Fibroblast of villous mesenchyme (primary cell): ENCODE measurements around the gene MIGA2. TPM values are rescaled to one million over a fixed set of nuclear protein-coding genes. Genes with fewer than 3 reads are reported as not detected.

Source experiments
- DNase-seq: peaks from one replicate; pipeline ENCODE4 v3.0.0-alpha.2; 2010; ENCODE audit warnings: low read depth
- H3K4me3 ChIP-seq: 2 replicates; pipeline ENCODE4 v1.5.1; 2011; ENCODE audit warnings: low read depth, mild to moderate bottlenecking, low read length
- total RNA-seq: library from RNA; depleted of rRNA; stranded (reverse); fragments of >200 nt; gene quantifications from 2 replicates; pipeline ENCODE4 v1.2.3, GENCODE V29; 2012
- TF ChIP-seq, protein P1 (sequence below): IDR thresholded peaks from 2 replicates; pipeline ENCODE4 v1.5.1; 2012; ENCODE audit warnings: low read depth, mild to moderate bottlenecking, low read length; ENCODE audit not compliant: insufficient read depth

Gene MIGA2
- total RNA-seq, 1 donor: 22.5 TPM

DNA sequence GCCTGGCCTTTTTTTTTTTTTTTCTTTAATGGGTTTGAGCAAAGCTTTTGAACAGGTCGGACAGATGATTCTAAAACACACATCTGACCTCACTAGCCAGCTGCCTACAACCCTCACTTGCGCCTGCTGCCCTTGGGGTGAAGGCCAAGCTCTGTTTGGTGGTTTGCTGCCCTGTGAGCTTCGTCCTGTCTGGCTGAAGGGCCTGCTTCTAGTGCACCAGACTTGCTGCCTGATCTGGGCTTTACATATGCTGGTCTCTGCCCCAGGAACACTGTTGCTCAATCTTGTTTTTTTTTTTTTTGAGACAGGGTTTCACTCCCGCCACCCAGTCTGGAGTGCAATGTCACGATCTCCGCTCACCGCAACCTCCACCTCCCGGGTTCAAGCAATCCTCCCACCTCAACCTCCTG, 28.1 kb downstream of the MIGA2 start:
- no peak for DNase-seq
- TF ChIP-seq, protein P1, sequence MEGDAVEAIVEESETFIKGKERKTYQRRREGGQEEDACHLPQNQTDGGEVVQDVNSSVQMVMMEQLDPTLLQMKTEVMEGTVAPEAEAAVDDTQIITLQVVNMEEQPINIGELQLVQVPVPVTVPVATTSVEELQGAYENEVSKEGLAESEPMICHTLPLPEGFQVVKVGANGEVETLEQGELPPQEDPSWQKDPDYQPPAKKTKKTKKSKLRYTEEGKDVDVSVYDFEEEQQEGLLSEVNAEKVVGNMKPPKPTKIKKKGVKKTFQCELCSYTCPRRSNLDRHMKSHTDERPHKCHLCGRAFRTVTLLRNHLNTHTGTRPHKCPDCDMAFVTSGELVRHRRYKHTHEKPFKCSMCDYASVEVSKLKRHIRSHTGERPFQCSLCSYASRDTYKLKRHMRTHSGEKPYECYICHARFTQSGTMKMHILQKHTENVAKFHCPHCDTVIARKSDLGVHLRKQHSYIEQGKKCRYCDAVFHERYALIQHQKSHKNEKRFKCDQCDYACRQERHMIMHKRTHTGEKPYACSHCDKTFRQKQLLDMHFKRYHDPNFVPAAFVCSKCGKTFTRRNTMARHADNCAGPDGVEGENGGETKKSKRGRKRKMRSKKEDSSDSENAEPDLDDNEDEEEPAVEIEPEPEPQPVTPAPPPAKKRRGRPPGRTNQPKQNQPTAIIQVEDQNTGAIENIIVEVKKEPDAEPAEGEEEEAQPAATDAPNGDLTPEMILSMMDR: no peak
- H3K4me3 ChIP-seq: no peak overlapping the region

DNA sequence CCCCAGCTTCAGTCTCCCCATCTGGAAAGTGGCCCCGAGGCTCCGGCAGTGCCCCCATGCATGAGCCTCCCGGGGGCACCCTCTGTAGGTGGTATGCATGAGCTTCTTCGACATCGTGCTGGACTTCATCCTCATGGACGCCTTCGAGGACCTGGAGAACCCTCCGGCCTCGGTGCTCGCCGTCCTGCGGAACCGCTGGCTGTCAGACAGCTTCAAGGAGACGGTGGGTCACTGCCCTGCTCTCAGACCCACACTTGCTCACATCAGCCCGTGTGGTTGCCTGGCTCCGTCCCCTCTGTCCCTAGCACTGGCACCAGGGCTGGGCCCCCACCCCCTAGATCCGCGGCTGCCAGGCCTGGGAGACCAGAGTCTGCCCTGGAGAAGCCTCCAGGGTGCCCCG, 31.7 kb downstream of the MIGA2 start:
- DNase-seq: no peak
- no peak overlapping the region for H3K4me3 ChIP-seq
- TF ChIP-seq, protein P1: no peak

DNA sequence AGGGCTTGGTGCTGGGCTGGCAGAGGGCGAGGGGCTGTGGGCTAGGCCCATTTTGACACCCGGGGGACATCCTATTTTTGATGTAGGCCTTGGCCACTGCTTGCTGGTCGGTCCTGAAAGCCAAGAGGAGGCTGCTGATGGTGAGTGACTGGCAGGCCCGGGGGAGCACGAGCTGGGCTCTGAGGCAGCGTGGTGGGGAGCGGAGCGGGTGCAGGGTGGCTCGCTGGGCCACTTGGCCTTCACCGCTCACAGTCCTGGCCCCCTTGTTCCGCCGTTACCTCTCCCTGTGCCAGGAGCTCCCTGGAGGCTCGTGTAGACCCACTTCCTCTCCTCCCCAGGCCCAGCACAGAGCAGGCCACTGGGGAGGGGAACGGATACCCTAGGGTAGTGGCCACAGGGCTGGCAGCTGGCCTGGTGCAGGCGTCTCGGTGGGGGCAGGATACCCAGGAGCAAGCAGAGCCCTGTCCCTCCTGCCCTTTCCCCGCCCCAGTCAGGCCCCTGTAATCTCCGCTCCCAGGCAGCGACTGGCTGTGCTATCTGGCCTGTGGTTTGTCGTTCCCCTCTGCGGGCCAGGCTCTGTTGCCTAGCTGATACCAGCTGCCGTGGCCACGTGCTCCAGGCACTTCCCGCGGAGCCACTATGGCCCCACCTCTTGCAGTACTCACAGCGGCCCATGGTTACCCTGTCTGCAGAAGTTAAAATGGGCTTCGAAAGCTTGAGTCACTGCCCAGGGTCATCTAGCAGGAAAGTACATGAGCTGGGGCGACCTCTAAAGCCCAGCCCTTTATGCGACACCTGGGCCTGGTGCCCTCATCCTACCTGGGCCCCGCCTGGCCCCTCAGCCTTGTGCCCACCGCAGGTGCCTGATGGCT, 32.8 kb downstream of the MIGA2 start:
- peak; percentile 78 for DNase-seq

DNA sequence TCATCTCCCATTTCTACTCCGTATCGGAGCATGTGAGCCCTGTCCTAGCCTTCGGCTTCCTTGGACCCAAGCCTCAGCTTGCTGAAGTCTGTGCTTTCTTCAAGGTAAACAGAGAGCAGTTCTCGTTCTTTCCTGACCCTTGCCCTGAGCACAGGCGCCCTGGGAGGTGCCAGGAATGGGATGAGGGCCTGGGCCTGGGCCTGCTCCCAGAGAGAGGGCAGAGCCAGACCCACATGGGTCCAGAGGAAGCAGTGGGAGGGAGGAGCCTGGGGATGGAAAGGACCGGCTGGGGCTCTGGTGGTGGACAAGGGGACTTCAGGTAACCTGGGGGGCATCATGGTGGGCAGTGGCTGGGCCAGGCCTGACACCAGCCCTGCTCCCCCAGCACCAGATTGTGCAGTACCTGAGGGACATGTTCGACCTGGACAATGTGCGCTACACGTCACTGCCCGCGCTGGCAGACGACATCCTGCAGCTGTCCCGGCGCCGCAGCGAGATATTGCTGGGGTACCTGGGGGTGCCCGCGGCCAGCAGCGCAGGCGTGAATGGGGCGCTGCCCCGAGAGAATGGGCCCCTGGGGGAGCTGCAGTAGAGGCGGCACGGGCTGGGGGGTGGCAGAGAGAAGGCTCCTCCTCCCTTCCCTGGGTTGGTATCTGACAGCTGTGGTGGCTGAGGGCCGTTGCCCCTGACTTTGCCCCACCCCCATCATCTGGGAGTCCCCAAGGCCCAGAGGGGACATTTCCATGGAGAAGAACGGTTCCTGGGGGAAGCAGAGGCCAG, 33.6 kb downstream of the MIGA2 start:
- DNase-seq: no peak
- TF ChIP-seq, protein P1: no peak

More for the DNA sequence above, 32.8 kb downstream of the MIGA2 start:
- TF ChIP-seq, protein P1: no peak
- no peak overlapping the region for H3K4me3 ChIP-seq

DNA sequence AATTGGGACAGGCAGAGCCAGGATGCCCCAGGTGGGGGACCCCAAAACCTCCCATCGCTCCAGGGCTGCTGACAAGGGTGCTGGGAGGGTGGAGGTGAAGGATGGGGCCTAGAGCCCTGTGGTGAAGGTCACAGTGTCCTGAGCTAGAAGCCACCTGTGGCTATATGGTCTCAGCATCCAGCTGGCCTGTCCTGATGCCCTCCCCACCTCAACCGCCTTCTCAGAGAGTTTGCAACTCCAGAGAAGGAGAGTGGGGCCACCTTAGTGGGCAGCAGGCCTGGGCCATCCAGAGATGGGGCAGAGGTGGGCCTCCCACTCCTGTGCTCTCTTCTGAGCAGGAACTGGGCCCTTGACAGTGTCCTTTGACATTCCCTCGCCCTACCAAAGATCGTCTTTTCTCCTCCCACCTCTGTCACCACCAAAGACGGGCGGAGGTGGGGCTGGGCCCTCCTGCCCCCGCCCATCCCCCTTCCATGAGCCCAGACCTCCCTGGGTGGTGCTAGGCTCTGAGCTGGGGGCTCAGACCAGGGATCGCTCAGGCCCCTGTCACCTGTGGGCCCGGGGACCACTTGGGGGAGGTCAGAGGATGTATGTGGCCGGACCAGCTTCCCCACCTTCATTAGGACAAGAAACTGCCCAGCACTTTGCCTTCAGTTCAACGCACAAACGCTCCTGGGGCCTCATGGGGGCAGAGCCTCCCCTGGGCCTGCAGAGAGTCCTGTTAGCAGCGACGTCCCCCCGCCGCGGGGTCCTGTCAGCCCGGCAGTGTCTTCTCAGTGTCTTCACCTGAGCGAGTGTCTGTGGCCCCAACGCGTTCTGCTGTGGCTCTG, 34.5 kb downstream of the MIGA2 start:
- no peak overlapping the region for H3K4me3 ChIP-seq
- DNase-seq: no peak
- TF ChIP-seq, protein P1: no peak

More for the DNA sequence above, 33.6 kb downstream of the MIGA2 start:
- H3K4me3 ChIP-seq: no peak overlapping the region

DNA sequence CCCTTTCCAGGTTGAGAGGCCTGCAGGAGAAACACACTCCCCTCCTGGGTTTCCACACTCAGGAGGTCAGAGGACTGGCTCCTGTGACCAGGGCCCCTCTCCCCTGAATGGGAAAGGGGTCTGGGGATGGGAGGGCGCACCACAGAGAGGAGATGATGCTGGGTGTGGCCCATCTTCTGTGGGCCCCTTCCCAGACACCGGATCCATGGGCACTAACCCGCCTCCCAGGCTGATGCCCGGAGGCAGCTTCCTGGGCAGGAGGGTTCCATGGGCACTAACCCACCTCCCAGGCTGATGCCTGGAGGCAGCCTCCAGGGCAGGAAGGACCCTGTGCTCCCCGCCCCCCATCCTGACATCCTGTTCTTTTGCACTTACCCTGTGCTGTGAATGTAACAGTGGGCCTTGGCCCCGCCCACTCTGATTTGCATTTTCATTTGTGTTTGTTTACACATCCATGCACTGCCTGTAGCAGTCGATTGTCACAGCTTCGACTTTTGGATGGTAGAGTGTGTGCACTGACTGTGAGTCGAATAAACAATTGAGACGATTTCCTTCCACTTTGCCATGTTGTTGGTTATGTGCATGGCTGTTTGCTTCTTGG, 35.2 kb downstream of the MIGA2 start:
- TF ChIP-seq, protein P1: no peak
- no peak overlapping the region for H3K4me3 ChIP-seq
- DNase-seq: no peak
